Heart left ventricle (tissue), 16 donors: ENCODE results near the gene LACTBL1. TPM values are rescaled to one million over a fixed set of nuclear protein-coding genes. Genes with fewer than 3 reads are reported as not detected.

Experiments used
- ATAC-seq, 4 donors: fragments of 200-7000 bp; cut with Tn5 transposase; one replicate each; pipeline ENCODE4 v1.9.1; 2020 to 2022; ENCODE audit warnings: moderate library complexity in 4 of 4, mild to moderate bottlenecking in 3 of 4, moderate number of reproducible peaks in 1 of 4
- DNase-seq, 5 donors: peaks; one replicate each; pipeline ENCODE4 v3.0.0-alpha.2; 2020
- H3K27ac ChIP-seq, 12 donors: fragments of 200-600 bp; sonication (generic) in 4 of 12; one replicate each; pipeline versions ENCODE4 v1.5.0 to v1.8.0; 2016 to 2022; ENCODE audit warnings: mild to moderate bottlenecking in 2 of 12
- H3K27me3 ChIP-seq, 9 donors: fragments of 200-600 bp; sonication (generic) in 2 of 9; one replicate each; pipeline versions ENCODE4 v1.5.1 to v1.8.0; 2016 to 2022; ENCODE audit warnings: mild to moderate bottlenecking in 3 of 9
- H3K36me3 ChIP-seq, 9 donors: fragments of 200-600 bp; sonication (generic) in 2 of 9; one replicate each; pipeline versions ENCODE4 v1.5.0 to v1.8.0; 2018 to 2022; ENCODE audit warnings: mild to moderate bottlenecking in 2 of 9
- H3K4me1 ChIP-seq, 12 donors: fragments of 200-600 bp; sonication (generic) in 4 of 12; one replicate each; pipeline versions ENCODE4 v1.5.0 to v1.8.0; 2016 to 2022; ENCODE audit warnings: mild to moderate bottlenecking in 3 of 12
- H3K4me3 ChIP-seq, 12 donors: fragments of 200-600 bp; sonication (generic) in 4 of 12; one replicate each; pipeline versions ENCODE4 v1.5.0 to v1.8.0; 2017 to 2022; ENCODE audit warnings: mild to moderate bottlenecking in 9 of 12, moderate library complexity in 4 of 12
- H3K9me3 ChIP-seq, 12 donors: fragments of 200-600 bp; sonication (generic) in 4 of 12; one replicate each; pipeline versions ENCODE4 v1.5.0 to v1.8.0; 2016 to 2022; ENCODE audit warnings: mild to moderate bottlenecking in 1 of 12
- POLR2A ChIP-seq, 2 donors: fragments of 450-650 bp; IDR thresholded peaks; one replicate each; pipeline ENCODE4 v1.6.1; 2017; ENCODE audit warnings: antibody characterized with exemption in 2 of 2, mild to moderate bottlenecking in 2 of 2, moderate library complexity in 2 of 2
- WGBS, 4 donors: extraction: QIAGEN DNeasy Blood & Tissue Kit in 2 of 4; methylation state at CpG; one replicate each; pipeline versions ENCODE4 v1.1.5 to v1.1.7; 2013 to 2018; 5-methylcytosine and 5-hydroxymethylcytosine counted together
- intact Hi-C, 10 donors: fragments of 100-400 bp; cut with DNase I; formaldehyde crosslinking; loops; one replicate each; pipeline versions ENCODE4 v1.11.1 to v1.14.2; 2022
- polyA plus RNA-seq, 2 donors: library from polyadenylated mRNA; stranded (reverse); fragments of 200-250 nt; gene quantifications; one replicate each; pipeline ENCODE4 v1.2.3, GENCODE V29; 2013
- total RNA-seq, 9 donors: library from RNA; depleted of rRNA in 2 of 9; stranded (reverse); fragments of >200 nt in 2 of 9; fragmentation: NEBNext Ultra II Directional in 3 of 9; extraction: Animal tissue kit (Norgen Biotek cat#: 25700) in 3 of 9; gene quantifications; one replicate each; pipeline versions ENCODE4 v1.1.0 to v1.2.4, GENCODE V29; 2016 to 2023
- TF ChIP-seq, protein P1 (sequence below), 12 donors: fragments of 200-600 bp; sonication (generic) in 4 of 12; IDR thresholded peaks; one replicate each; pipeline versions ENCODE4 v1.5.0 to v1.8.0; 2018 to 2022; ENCODE audit warnings: antibody characterized with exemption in 12 of 12, mild to moderate bottlenecking in 5 of 12
- donor health status: ischemic (EF 13 %, LVEDD 7.1; RV severe dilation, severe dysfunction).
- donor health status: healthy with polysubstance abuse.
- donor health status: DM: no; HTN: yes; CAD: no.
- donor health status: DM: no; HTN: no; CAD: no.
- donor health status: ischemic (EF 25% LVEDD 6.9; RV normal size, moderate dysfunction).
- donor health status: ischemic (EF 25% LVEDD 5.7; RV mildly dilated, moderate dysfunction).
- donor health status: healthy.
- donor health status: DM: yes; HTN: yes; CAD: no.
- donor health status: ischemic (EF 35%, LVEDD 5.7; RV mildly dilated, moderate dysfunction).
- donor health status: nonischemic (EF 11% LVEDD 7.7; RV severe dilation, severe dysfunction).
- donor health status: DM: yes; HTN: yes; CAD: no.
- donor health status: PGD.
- donor health status: ischemic (EF 29% LVEDD 5.4; RV normal size, mild dysfunction).
- donor health status: nonischemic (EF 23%, LVEDD 6.1; RV moderate dilation, normal function).

LACTBL1 gene
- total and polyA plus RNA-seq, 11 donors = not detected

- Histone ChIP-seq H3K9me3 (peaks cover 0 to 17% (median 2%) of the 10 kb centered on the region in 12 donors), H3K36me3 (no peaks in the 10 kb centered on the region), H3K27me3 (peaks cover 0 to 39% (median 0%) of the 10 kb centered on the region in 9 donors), H3K4me1 (no peaks in the 10 kb centered on the region), H3K4me3 (no peak overlapping the region), H3K27ac (no peak overlapping the region)
- TF ChIP-seq, protein P1, sequence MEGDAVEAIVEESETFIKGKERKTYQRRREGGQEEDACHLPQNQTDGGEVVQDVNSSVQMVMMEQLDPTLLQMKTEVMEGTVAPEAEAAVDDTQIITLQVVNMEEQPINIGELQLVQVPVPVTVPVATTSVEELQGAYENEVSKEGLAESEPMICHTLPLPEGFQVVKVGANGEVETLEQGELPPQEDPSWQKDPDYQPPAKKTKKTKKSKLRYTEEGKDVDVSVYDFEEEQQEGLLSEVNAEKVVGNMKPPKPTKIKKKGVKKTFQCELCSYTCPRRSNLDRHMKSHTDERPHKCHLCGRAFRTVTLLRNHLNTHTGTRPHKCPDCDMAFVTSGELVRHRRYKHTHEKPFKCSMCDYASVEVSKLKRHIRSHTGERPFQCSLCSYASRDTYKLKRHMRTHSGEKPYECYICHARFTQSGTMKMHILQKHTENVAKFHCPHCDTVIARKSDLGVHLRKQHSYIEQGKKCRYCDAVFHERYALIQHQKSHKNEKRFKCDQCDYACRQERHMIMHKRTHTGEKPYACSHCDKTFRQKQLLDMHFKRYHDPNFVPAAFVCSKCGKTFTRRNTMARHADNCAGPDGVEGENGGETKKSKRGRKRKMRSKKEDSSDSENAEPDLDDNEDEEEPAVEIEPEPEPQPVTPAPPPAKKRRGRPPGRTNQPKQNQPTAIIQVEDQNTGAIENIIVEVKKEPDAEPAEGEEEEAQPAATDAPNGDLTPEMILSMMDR (IDR thresholded peaks at IDR 0.05) = no peak
- no peak for TF ChIP-seq POLR2A (IDR thresholded peaks at IDR 0.05)
- intact Hi-C loops = no loop called here
- ATAC-seq (no peak), DNase-seq (no peak)
- WGBS, 4 donors = 76 to 88% (median 80%) methylated on average over 4 of the region's 4 CpGs
Measured at GRCh38 chr1:22944346-22945055, 28.2 kb downstream of the LACTBL1 start.

GRCh38 chr1:22941257-22941656 is 31.4 kb downstream of the LACTBL1 start:
- no peaks in the 10 kb centered on the region for H3K36me3 ChIP-seq
- TF ChIP-seq, protein P1 (IDR thresholded peaks at IDR 0.05) = no peak
- TF ChIP-seq POLR2A (IDR thresholded peaks at IDR 0.05) = no peak
- peaks cover 0 to 17% (median 2%) of the 10 kb centered on the region in 12 donors for H3K9me3 ChIP-seq
- peaks cover 0 to 22% (median 0%) of the 10 kb centered on the region in 9 donors for H3K27me3 ChIP-seq
- DNase-seq = no peak
- WGBS, 4 donors = 37 to 53% (median 39%) methylated on average over 2 of the region's 2 CpGs
- intact Hi-C loops = no loop called here
- H3K27ac ChIP-seq = no peak overlapping the region
- ATAC-seq = no peak
- H3K4me1 ChIP-seq = no peaks in the 10 kb centered on the region
- H3K4me3 ChIP-seq = no peak overlapping the region

DNA sequence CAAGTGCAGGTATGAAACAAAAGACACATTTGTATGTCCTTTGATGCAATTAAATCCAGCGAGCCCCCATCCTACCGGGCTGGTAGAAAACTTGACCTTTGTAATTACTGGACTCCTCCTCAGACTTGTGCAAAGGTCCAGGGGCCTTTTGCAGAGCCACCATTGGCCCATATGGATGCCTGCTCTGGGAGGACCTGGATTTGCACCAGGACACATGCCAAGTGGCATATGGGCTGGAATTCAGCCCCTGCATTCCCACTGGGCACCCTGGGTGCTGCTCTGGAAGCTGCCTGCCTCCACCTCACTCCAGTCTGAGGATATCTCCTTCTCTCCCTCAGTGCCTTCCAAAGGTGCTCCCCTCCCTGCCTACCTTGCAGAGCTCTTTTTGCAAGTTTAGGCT is 36.0 kb downstream of the LACTBL1 start:
- intact Hi-C loops = no loop called here
- H3K27me3 ChIP-seq = no peaks in the 10 kb centered on the region
- 47 to 92% (median 79%) methylated on average over 2 of the region's 2 CpGs for WGBS, 4 donors
- peaks cover 0 to 20% (median 2%) of the 10 kb centered on the region in 12 donors for H3K9me3 ChIP-seq
- TF ChIP-seq, protein P1 (IDR thresholded peaks at IDR 0.05) = no peak
- no peak for TF ChIP-seq POLR2A (IDR thresholded peaks at IDR 0.05)
- no peak overlapping the region for H3K27ac ChIP-seq
- H3K4me1 ChIP-seq = no peaks in the 10 kb centered on the region
- ATAC-seq (no peak), DNase-seq (no peak)
- no peak overlapping the region for H3K4me3 ChIP-seq
- H3K36me3 ChIP-seq = no peaks in the 10 kb centered on the region

DNA sequence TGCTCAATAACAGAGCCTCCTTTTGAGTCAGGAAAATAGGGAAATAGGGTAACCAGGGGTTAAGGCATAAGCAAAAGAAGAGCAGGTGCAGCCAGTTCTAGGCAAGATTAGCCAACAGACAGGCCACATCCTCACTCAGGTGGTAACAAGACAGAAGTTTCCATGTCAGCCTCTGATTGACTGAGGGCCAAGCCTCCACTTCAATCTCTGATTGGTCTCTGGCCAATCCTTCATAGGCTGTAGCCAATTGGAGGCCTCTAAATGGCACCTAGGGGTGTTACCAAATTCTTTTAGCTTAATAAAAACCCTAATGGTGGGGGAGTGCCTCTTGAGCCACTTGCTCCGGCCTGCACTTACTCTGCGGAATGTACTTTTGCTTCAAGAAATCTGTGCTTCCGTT is 37.2 kb downstream of the LACTBL1 start:
- WGBS, 4 donors = 94 to 97% (median 96%) methylated on average over 3 of the region's 3 CpGs
- Histone ChIP-seq H3K27ac (no peak overlapping the region), H3K9me3 (peaks cover 0 to 9% (median 0%) of the 10 kb centered on the region in 12 donors), H3K4me1 (no peaks in the 10 kb centered on the region), H3K27me3 (peaks cover 0 to 8% (median 0%) of the 10 kb centered on the region in 9 donors), H3K36me3 (no peaks in the 10 kb centered on the region), H3K4me3 (no peak overlapping the region)
- intact Hi-C loops = no loop called here
- DNase-seq (no peak), ATAC-seq (no peak)
- TF ChIP-seq POLR2A (IDR thresholded peaks at IDR 0.05) = no peak
- TF ChIP-seq, protein P1 (IDR thresholded peaks at IDR 0.05) = no peak
